Fibroblast of lung (primary cell): ENCODE data around the gene APP.

ENCODE experiments used
- CTCF ChIP-seq, 2 donors: IDR thresholded peaks in 1 of 2; conservative IDR thresholded peaks in 1 of 2; 1 replicate in 1 of 2; 2 replicates in 1 of 2; pipeline ENCODE4 v1.5.1; 2011 to 2012; ENCODE audit warnings: low read length in 2 of 2, control low read depth in 1 of 2, inconsistent platforms in 1 of 2, low read depth in 1 of 2, mild to moderate bottlenecking in 1 of 2
- EZH2 ChIP-seq: IDR thresholded peaks from 2 replicates; pipeline ENCODE4 v1.5.1; 2012; ENCODE audit warnings: low read length, control low read depth, mild to moderate bottlenecking; ENCODE audit errors: missing control alignments

DNA sequence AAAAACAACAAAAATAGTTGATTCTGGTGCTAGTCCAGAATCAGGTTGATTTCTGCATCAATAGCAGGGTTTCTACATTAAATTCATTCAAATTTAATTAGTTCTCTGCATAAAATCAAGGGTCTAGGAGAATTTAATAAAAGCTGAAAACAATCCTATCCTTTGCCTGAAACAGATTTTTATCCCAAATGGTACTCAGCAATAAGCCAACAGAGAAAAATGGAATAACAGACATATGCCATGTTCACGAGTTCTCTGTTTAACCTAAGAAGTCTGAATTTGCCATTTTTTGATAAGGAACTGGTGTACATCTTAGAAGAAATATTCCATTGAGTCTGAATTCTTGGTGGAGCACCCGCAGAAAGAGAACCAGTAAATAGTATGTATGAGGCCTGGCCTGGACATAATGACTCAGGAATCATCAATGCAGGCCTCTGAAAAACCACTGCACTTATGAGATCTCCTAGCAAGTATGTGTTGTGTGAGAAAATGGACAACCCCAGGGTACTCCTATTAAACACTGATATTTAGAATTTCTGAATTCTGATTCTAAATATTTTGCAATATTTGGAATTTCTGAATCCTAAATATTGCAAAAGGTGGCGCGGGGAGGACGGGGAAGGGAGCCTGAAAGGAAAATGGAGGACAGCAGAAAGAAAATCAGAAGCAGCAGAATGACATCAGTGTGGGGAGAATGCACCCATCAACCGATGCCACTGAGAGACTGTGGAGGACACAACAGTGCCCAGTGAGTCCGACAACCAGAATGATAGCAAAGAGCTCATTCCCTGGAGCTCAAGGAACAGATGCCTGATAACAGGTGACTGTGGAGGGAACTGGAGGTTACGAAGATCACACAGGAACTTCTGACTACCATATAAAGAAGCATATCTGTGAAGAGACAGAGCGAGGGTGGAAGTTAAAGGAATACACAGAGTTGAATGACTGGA, 97.6 kb downstream of the APP start:
- TF ChIP-seq CTCF (conservative IDR thresholded peaks at IDR 0.05 in 1 of 2, IDR thresholded peaks at IDR 0.05 in 1 of 2; ENCODE audit: low read depth in 1 of 2, low read length in 2 of 2) (no peak), EZH2 (no peak)
